Panc1 (cell line): ENCODE results near the gene PPP1R3F. TPM values are rescaled to one million over a fixed set of nuclear protein-coding genes. Genes with fewer than 3 reads are reported as not detected.
"Not testable (repeated sequence)": the region's sequence is repeated elsewhere in the genome, so short reads cannot be mapped to it uniquely, and the experiment has no call there.

Experiments
- ATAC-seq: fragments of 200-7000 bp; cut with Tn5 transposase; 2 replicates; pipeline ENCODE4 v1.9.1; 2020; ENCODE audit warnings: mild to moderate bottlenecking, moderate library complexity
- BruUV-seq: library from RNA; stranded (reverse); fragments of 400-500 nt; replicated peaks from 2 replicates; lab custom pipeline; 2021; lab: Mats Ljungman, UMichigan
- CTCF ChIA-PET: fragments of 300-600 bp; sonication (Branson Sonifier 250); formaldehyde crosslinking; loops from one replicate; lab custom pipeline; 2022; ENCODE audit warnings: antibody characterized with exemption; lab: Charles Lee
- POLR2A ChIA-PET: fragments of 300-600 bp; sonication (Branson Sonifier 250); formaldehyde crosslinking; loops from one replicate; lab custom pipeline; 2022; ENCODE audit warnings: antibody characterized with exemption; lab: Charles Lee
- DNase-seq: peaks from one replicate; pipeline ENCODE4 v3.0.0-alpha.2; 2010; ENCODE audit warnings: low read depth, low spot score
- H3K27ac ChIP-seq: 2 replicates; pipeline ENCODE4 v1.5.1; 2011; ENCODE audit warnings: mild to moderate bottlenecking, low read length, inconsistent platforms
- H3K27me3 ChIP-seq: fragments of 200-500 bp; sonication (Bioruptor generic); 2 replicates; pipeline ENCODE4 v1.6.0; 2014; ENCODE audit warnings: low read length, inconsistent platforms; ENCODE audit not compliant: control insufficient read depth, insufficient read depth
- H3K36me3 ChIP-seq: fragments of 200-500 bp; sonication (Bioruptor generic); 2 replicates; pipeline ENCODE4 v1.5.1; 2014; ENCODE audit warnings: inconsistent platforms, mild to moderate bottlenecking, low read length, moderate library complexity; ENCODE audit not compliant: control insufficient read depth, insufficient read depth
- H3K4me1 ChIP-seq: 2 replicates; pipeline ENCODE4 v1.5.1; 2011; ENCODE audit warnings: inconsistent platforms, mild to moderate bottlenecking, low read length, moderate library complexity; ENCODE audit not compliant: control insufficient read depth, insufficient read depth
- H3K4me3 ChIP-seq, 2 experiments: 2 replicates each; pipeline ENCODE4 v1.5.1; 2011 to 2012; ENCODE audit warnings: low read depth in 2 of 2, low read length in 2 of 2, mild to moderate bottlenecking in 2 of 2, inconsistent platforms in 1 of 2, moderate library complexity in 1 of 2
- H3K9me3 ChIP-seq: fragments of 200-500 bp; sonication (Bioruptor generic); 2 replicates; pipeline ENCODE4 v1.5.1; 2014; ENCODE audit warnings: low read depth, mild to moderate bottlenecking, inconsistent platforms, low read length, moderate library complexity; ENCODE audit not compliant: control insufficient read depth, insufficient read depth
- CTCF ChIP-seq: fragments of 450-650 bp; IDR thresholded peaks from 2 replicates; pipeline ENCODE4 v1.5.1; 2017; ENCODE audit warnings: mild to moderate bottlenecking
- POLR2AphosphoS5 ChIP-seq: IDR thresholded peaks from 2 replicates; pipeline ENCODE4 v1.6.1; 2012; ENCODE audit warnings: mild to moderate bottlenecking, low read depth, low read length, moderate library complexity
- SIN3A ChIP-seq: IDR thresholded peaks from 2 replicates; pipeline ENCODE4 v1.6.1; 2012; ENCODE audit warnings: low read depth, mild to moderate bottlenecking, low read length, moderate library complexity, borderline replicate concordance; ENCODE audit not compliant: insufficient read depth
- TCF7L2 ChIP-seq: IDR thresholded peaks from 2 replicates; pipeline ENCODE4 v1.6.1; 2011; ENCODE audit warnings: mild to moderate bottlenecking, low read depth, low read length, inconsistent platforms
- in situ Hi-C: cut with HindIII; loops from 2 replicates; pipeline ENCODE4 v1.10.0; 2016; ENCODE audit warnings: low sequenced_read_pairs, low pct_unique_long_range_greater_than_20kb
- intact Hi-C: fragments of 100-400 bp; cut with micrococcal nuclease; formaldehyde crosslinking; loops from one replicate; pipeline ENCODE4 v1.10.0; 2022; ENCODE audit not compliant: unreplicated experiment
- total RNA-seq: library from RNA; stranded (reverse); gene quantifications from one replicate; pipeline ENCODE4 v1.2.1, GENCODE V29; 2021; ENCODE audit not compliant: unreplicated experiment
- TF ChIP-seq, protein P1 (sequence below), 2 experiments: IDR thresholded peaks; 2 replicates each; pipeline ENCODE4 v1.6.1; 2011 to 2012; ENCODE audit warnings: low read depth in 2 of 2, control low read depth in 1 of 2, low read length in 1 of 2, mild to moderate bottlenecking in 1 of 2, moderate library complexity in 1 of 2; ENCODE audit not compliant: insufficient read depth in 1 of 2

PPP1R3F gene
- total RNA-seq, 1 experiment from 2014 or later: 8.3 TPM

DNA sequence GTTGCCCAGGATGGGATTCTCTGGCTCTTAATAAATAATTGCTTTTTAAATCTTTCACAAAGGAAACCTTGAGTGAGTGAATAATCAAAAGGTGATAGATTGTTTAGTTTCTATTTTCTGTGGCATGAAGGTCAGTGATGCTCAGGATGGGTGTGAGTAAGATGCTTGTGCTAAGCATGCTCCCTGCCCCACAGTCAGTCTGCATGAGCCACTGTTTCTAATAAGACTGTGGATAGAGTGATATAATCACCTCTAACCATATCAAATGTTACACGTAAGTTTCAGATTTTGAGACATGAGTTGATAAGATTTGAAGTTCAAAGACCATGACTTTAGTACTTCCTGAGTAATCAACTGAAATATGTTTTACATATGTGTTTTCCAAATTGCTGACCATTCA lies 31.1 kb downstream of the PPP1R3F start:
- POLR2A ChIA-PET: no interaction called here
- TF ChIP-seq CTCF: no peak
- TF ChIP-seq POLR2AphosphoS5: no peak
- TF ChIP-seq, protein P1, sequence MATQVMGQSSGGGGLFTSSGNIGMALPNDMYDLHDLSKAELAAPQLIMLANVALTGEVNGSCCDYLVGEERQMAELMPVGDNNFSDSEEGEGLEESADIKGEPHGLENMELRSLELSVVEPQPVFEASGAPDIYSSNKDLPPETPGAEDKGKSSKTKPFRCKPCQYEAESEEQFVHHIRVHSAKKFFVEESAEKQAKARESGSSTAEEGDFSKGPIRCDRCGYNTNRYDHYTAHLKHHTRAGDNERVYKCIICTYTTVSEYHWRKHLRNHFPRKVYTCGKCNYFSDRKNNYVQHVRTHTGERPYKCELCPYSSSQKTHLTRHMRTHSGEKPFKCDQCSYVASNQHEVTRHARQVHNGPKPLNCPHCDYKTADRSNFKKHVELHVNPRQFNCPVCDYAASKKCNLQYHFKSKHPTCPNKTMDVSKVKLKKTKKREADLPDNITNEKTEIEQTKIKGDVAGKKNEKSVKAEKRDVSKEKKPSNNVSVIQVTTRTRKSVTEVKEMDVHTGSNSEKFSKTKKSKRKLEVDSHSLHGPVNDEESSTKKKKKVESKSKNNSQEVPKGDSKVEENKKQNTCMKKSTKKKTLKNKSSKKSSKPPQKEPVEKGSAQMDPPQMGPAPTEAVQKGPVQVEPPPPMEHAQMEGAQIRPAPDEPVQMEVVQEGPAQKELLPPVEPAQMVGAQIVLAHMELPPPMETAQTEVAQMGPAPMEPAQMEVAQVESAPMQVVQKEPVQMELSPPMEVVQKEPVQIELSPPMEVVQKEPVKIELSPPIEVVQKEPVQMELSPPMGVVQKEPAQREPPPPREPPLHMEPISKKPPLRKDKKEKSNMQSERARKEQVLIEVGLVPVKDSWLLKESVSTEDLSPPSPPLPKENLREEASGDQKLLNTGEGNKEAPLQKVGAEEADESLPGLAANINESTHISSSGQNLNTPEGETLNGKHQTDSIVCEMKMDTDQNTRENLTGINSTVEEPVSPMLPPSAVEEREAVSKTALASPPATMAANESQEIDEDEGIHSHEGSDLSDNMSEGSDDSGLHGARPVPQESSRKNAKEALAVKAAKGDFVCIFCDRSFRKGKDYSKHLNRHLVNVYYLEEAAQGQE (IDR thresholded peaks at IDR 0.05; ENCODE audit: insufficient read depth in 1 of 2, low read depth in 2 of 2, low read length in 1 of 2): no peak
- TF ChIP-seq SIN3A: no peak
- no peak for TF ChIP-seq TCF7L2
- Histone ChIP-seq H3K27me3 (no peaks in the 10 kb centered on the region), H3K4me3 (no peak overlapping the region), H3K4me1 (no peaks in the 10 kb centered on the region), H3K27ac (no peak overlapping the region), H3K36me3 (no peaks in the 10 kb centered on the region), H3K9me3 (no peaks in the 10 kb centered on the region)
- ATAC-seq (no peak), DNase-seq (no peak)
- BruUV-seq: no TSS peak
- CTCF ChIA-PET: interaction anchor here (0.6 kb wide), 1 partner anchor 454 kb away, joined by 9 read pairs; no protein-coding TSS in a partner anchor
- in situ Hi-C loops (no loop called here), intact Hi-C loops (no loop called here)

DNA sequence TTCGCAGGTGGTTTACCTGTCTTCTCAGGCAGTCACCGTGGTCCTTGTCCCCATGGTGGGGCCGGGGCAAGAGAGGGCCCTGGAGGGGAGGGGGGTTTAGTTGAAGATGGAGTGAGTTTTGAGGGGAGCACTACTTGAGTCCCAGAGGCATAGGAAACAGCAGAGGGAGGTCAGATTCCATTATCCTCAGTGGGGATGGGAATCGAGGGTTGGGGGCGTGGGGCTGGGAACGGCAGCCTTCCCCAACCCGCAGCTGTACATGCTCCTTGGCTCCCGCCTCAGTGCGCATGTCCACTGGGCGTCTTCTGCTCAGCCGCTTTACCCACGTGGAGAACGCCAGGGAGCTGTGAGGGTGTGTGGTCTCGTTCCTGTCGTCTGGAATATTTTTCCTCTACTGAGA lies 33.8 kb downstream of the PPP1R3F start, which contains the start of gene GAGE10:
TSS of gene GAGE10 (plus strand) at position 301 of the 400 bp plus-strand sequence. CDS start 1,214 bp downstream, outside the sequence.
- ATAC-seq (no peak), DNase-seq (no peak)
- no TSS peak for BruUV-seq
- Histone ChIP-seq H3K27ac (no peak within 1 kb of the TSS), H3K9me3 (no peaks in the 10 kb centered on the region), H3K4me1 (no peaks in the 10 kb centered on the region), H3K27me3 (no peaks in the 10 kb centered on the region), H3K36me3 (no peaks in the 10 kb centered on the region), H3K4me3 (no peak within 1 kb of the TSS)
- CTCF ChIA-PET: no interaction called here
- TF ChIP-seq, protein P1 (IDR thresholded peaks at IDR 0.05; ENCODE audit: insufficient read depth in 1 of 2, low read depth in 2 of 2, low read length in 1 of 2): no peak
- TF ChIP-seq CTCF (no peak), TCF7L2 (no peak), SIN3A (no peak), POLR2AphosphoS5 (no peak)
- in situ Hi-C loops: no loop called here
- intact Hi-C loops: no loop called here
- POLR2A ChIA-PET: no interaction called here

- BruUV-seq, intact Hi-C loops, H3K4me1 ChIP-seq, H3K36me3 ChIP-seq, in situ Hi-C loops, POLR2A ChIA-PET, ATAC-seq, DNase-seq, H3K27ac ChIP-seq, H3K9me3 ChIP-seq, H3K27me3 ChIP-seq, H3K4me3 ChIP-seq, CTCF ChIA-PET: not testable (repeated sequence)
These were observed 38.2 kb downstream of the PPP1R3F start for GRCh38 chrX:49307775-49308174.
